Measurements from ENCODE around the gene PRIMA1. TPM values are rescaled to one million over a fixed set of nuclear protein-coding genes. Genes with fewer than 3 reads are reported as not detected.

PRIMA1 gene
- total RNA-seq, 2 donors from 2014 or later = 2.3 to 3.5 TPM

- Histone ChIP-seq H3K4me3 (no peak overlapping the region), H3K4me1 (ENCODE audit: control insufficient read depth in 1 of 2, low read depth in 2 of 2) (peaks cover 8 to 22% of the 10 kb centered on the region in 2 donors), H3K27me3 (replicated peaks; ENCODE audit: insufficient read depth) (no peaks in the 10 kb centered on the region), H3K36me3 (no peaks in the 10 kb centered on the region), H3K27ac (no peak overlapping the region), H3K9me3 (no peaks in the 10 kb centered on the region)
- no peak for DNase-seq (ENCODE audit: low spot score)
- no peak for ATAC-seq (ENCODE audit: insufficient number of reproducible peaks, low FRiP score, low read depth)
- TF ChIP-seq CTCF (IDR thresholded peaks at IDR 0.05) = no peak
These were observed 6.5 kb upstream of the PRIMA1 start for GRCh38 chr14:93794756-93795155.

GRCh38 chr14:93793555-93794324 is 5.5 kb upstream of the PRIMA1 start:
- Histone ChIP-seq H3K4me1 (ENCODE audit: control insufficient read depth in 1 of 2, low read depth in 2 of 2) (peaks cover 8 to 19% of the 10 kb centered on the region in 2 donors), H3K27ac (no peak overlapping the region), H3K9me3 (no peaks in the 10 kb centered on the region), H3K36me3 (no peaks in the 10 kb centered on the region), H3K4me3 (no peak overlapping the region), H3K27me3 (replicated peaks; ENCODE audit: insufficient read depth) (no peaks in the 10 kb centered on the region)
- DNase-seq (ENCODE audit: low spot score) = no peak
- no peak for ATAC-seq (ENCODE audit: insufficient number of reproducible peaks, low FRiP score, low read depth)
- no peak for TF ChIP-seq CTCF (IDR thresholded peaks at IDR 0.05)

- Histone ChIP-seq H3K27ac (no peak overlapping the region), H3K4me1 (ENCODE audit: control insufficient read depth in 1 of 2, low read depth in 2 of 2) (peaks cover 8 to 27% of the 10 kb centered on the region in 2 donors)
- no peak for TF ChIP-seq CTCF (IDR thresholded peaks at IDR 0.05)
These were observed 4.1 kb upstream of the PRIMA1 start for GRCh38 chr14:93792391-93792790.

GRCh38 chr14:93790966-93791365 is 2.7 kb upstream of the PRIMA1 start:
- H3K4me1 ChIP-seq (ENCODE audit: control insufficient read depth in 1 of 2, low read depth in 2 of 2) = peaks cover 8 to 33% of the 10 kb centered on the region in 2 donors
- H3K27ac ChIP-seq = no peak overlapping the region
- no peak overlapping the region for H3K4me3 ChIP-seq
- H3K9me3 ChIP-seq = no peaks in the 10 kb centered on the region
- DNase-seq (ENCODE audit: low spot score) = no peak
- no peaks in the 10 kb centered on the region for H3K36me3 ChIP-seq
- no peaks in the 10 kb centered on the region for H3K27me3 ChIP-seq (replicated peaks; ENCODE audit: insufficient read depth)
- TF ChIP-seq CTCF (IDR thresholded peaks at IDR 0.05) = no peak
- no peak for ATAC-seq (ENCODE audit: insufficient number of reproducible peaks, low FRiP score, low read depth)

More at GRCh38 chr14:93792391-93792790, 4.1 kb upstream of the PRIMA1 start:
- no peaks in the 10 kb centered on the region for H3K36me3 ChIP-seq
- no peak overlapping the region for H3K4me3 ChIP-seq
- DNase-seq (ENCODE audit: low spot score) (no peak), ATAC-seq (ENCODE audit: insufficient number of reproducible peaks, low FRiP score, low read depth) (no peak)
- H3K9me3 ChIP-seq = no peaks in the 10 kb centered on the region
- no peaks in the 10 kb centered on the region for H3K27me3 ChIP-seq (replicated peaks; ENCODE audit: insufficient read depth)

GRCh38 chr14:93789228-93790130 is 1.2 kb upstream of the PRIMA1 start:
- DNase-seq (ENCODE audit: low spot score) = no peak
- peaks cover 8 to 33% of the 10 kb centered on the region in 2 donors for H3K4me1 ChIP-seq (ENCODE audit: control insufficient read depth in 1 of 2, low read depth in 2 of 2)

More at GRCh38 chr14:93789228-93790130, 1.2 kb upstream of the PRIMA1 start:
- TF ChIP-seq CTCF (IDR thresholded peaks at IDR 0.05) = no peak
- Histone ChIP-seq H3K4me3 (peak overlapping the region; percentile 80), H3K27me3 (replicated peaks; ENCODE audit: insufficient read depth) (no peaks in the 10 kb centered on the region), H3K9me3 (no peaks in the 10 kb centered on the region), H3K36me3 (no peaks in the 10 kb centered on the region), H3K27ac (peak overlapping the region; percentile 54 to 66)
- ATAC-seq (ENCODE audit: insufficient number of reproducible peaks, low FRiP score, low read depth) = no peak

All from thoracic aorta (tissue), 2 donors.